HCT116 (cell line): ENCODE data around the gene GRIA4. TPM values are rescaled to one million over a fixed set of nuclear protein-coding genes. Genes with fewer than 3 reads are reported as not detected.

ENCODE experiments used
- ATAC-seq: fragments of 200-7000 bp; cut with Tn5 transposase; 2 replicates; pipeline ENCODE4 v1.9.1; 2020; ENCODE audit warnings: mild to moderate bottlenecking, moderate library complexity
- BruUV-seq: library from RNA; stranded (reverse); fragments of 400-500 nt; replicated peaks from 2 replicates; lab custom pipeline; 2021; lab: Mats Ljungman, UMichigan
- CTCF ChIA-PET: fragments of 300-600 bp; sonication (Branson Sonifier 250); formaldehyde crosslinking; loops from one replicate; lab custom pipeline; 2021; ENCODE audit warnings: antibody characterized with exemption; lab: Charles Lee
- POLR2A ChIA-PET: fragments of 300-600, 350-600 bp; sonication (Branson Sonifier 250); formaldehyde crosslinking; loops from one replicate; lab custom pipeline; 2021; ENCODE audit warnings: antibody characterized with exemption; lab: Charles Lee
- RAD21 ChIA-PET, 2 experiments: fragments of 300-600 bp; sonication (Branson Sonifier 250); formaldehyde crosslinking; loops; one replicate each; lab custom pipeline; 2023; ENCODE audit warnings: low total read pairs in 2 of 2; ENCODE audit not compliant: uncharacterized antibody in 2 of 2, unreplicated experiment in 2 of 2, low non-redundant PET in 1 of 2; lab: Charles Lee
- DNase-seq: peaks from one replicate; pipeline ENCODE4 v3.0.0-alpha.2; 2010; ENCODE audit warnings: low read depth, low spot score
- H2AFZ ChIP-seq: fragments of 200-600 bp; shearing (Covaris generic), sonication (generic); 2 replicates; pipeline ENCODE4 v1.6.1; 2017; ENCODE audit warnings: low read depth, mixed run types, mixed read lengths, antibody characterized with exemption, low read length; ENCODE audit not compliant: poor library complexity, severe bottlenecking
- H3K27ac ChIP-seq: 2 replicates; pipeline ENCODE4 v1.5.1; 2012; ENCODE audit warnings: low read depth, low read length
- H3K27me3 ChIP-seq: fragments of 200-600 bp; sonication (generic); 2 replicates; pipeline ENCODE4 v1.6.1; 2016; ENCODE audit warnings: mixed run types, low read length, mixed read lengths; ENCODE audit not compliant: insufficient read depth
- H3K36me3 ChIP-seq, 2 experiments: fragments of 200-500 bp in 1 of 2; fragments of 200-600 bp in 1 of 2; sonication (Bioruptor generic) in 1 of 2; sonication (generic) in 1 of 2; 2 replicates each; pipeline versions ENCODE4 v1.5.1 to v1.6.1; 2014 to 2016; ENCODE audit warnings: low read length in 2 of 2, inconsistent platforms in 1 of 2, mixed read lengths in 1 of 2, mixed run types in 1 of 2; ENCODE audit not compliant: insufficient read depth in 2 of 2, control insufficient read depth in 1 of 2
- H3K4me1 ChIP-seq, 2 experiments: fragments of 200-600 bp in 1 of 2; sonication (generic) in 1 of 2; 2 replicates each; pipeline versions ENCODE4 v1.5.1 to v1.6.1; 2012 to 2017; ENCODE audit warnings: low read length in 2 of 2, inconsistent platforms in 1 of 2, mild to moderate bottlenecking in 1 of 2, mixed read lengths in 1 of 2, mixed run types in 1 of 2, moderate library complexity in 1 of 2; ENCODE audit not compliant: insufficient read depth in 2 of 2, control insufficient read depth in 1 of 2
- H3K4me2 ChIP-seq: fragments of 200-600 bp; sonication (generic); 2 replicates; pipeline ENCODE4 v1.6.1; 2017; ENCODE audit warnings: mixed run types, low read length, mixed read lengths
- H3K4me3 ChIP-seq, 2 experiments: fragments of 200-600 bp in 1 of 2; sonication (generic) in 1 of 2; replicated peaks in 1 of 2; 2 replicates each; pipeline ENCODE4 v1.5.1; 2011 to 2016; ENCODE audit warnings: low read length in 2 of 2, control low read depth in 1 of 2, low read depth in 1 of 2, mild to moderate bottlenecking in 1 of 2, mixed read lengths in 1 of 2, mixed run types in 1 of 2
- H3K79me2 ChIP-seq: fragments of 200-600 bp; sonication (generic); 2 replicates; pipeline ENCODE4 v1.6.1; 2017; ENCODE audit warnings: mild to moderate bottlenecking, mixed run types, low read length, moderate library complexity, mixed read lengths; ENCODE audit not compliant: insufficient read depth
- H3K9ac ChIP-seq: fragments of 200-600 bp; sonication (generic); 2 replicates; pipeline ENCODE4 v1.6.1; 2016; ENCODE audit warnings: low read length, mixed read lengths
- H3K9me2 ChIP-seq: fragments of 200-600 bp; sonication (generic), shearing (Covaris generic); 2 replicates; pipeline ENCODE4 v1.6.1; 2017; ENCODE audit warnings: mixed run types, mild to moderate bottlenecking, moderate library complexity; ENCODE audit not compliant: insufficient read depth
- H3K9me3 ChIP-seq, 2 experiments: fragments of 200-500 bp in 1 of 2; fragments of 200-600 bp in 1 of 2; sonication (Bioruptor generic) in 1 of 2; sonication (generic) in 1 of 2; 2 replicates each; pipeline ENCODE4 v1.6.1; 2014 to 2017; ENCODE audit warnings: low read length in 2 of 2, mixed read lengths in 2 of 2, inconsistent platforms in 1 of 2, low read depth in 1 of 2, mild to moderate bottlenecking in 1 of 2, mixed run types in 1 of 2, moderate library complexity in 1 of 2; ENCODE audit not compliant: control insufficient read depth in 1 of 2, insufficient read depth in 1 of 2
- H4K20me1 ChIP-seq: fragments of 200-600 bp; sonication (generic), shearing (Covaris generic); 2 replicates; pipeline ENCODE4 v1.6.1; 2017; ENCODE audit warnings: mixed run types, mild to moderate bottlenecking, moderate library complexity; ENCODE audit not compliant: insufficient read depth
- CBX3 ChIP-seq: IDR thresholded peaks from 2 replicates; pipeline ENCODE4 v1.6.1; 2012; ENCODE audit warnings: low read depth
- EZH2 ChIP-seq: fragments of 200-600 bp; sonication (generic); IDR thresholded peaks from 2 replicates; pipeline ENCODE4 v1.6.1; 2017; ENCODE audit warnings: antibody characterized with exemption, mixed run types
- FOSL1 ChIP-seq: IDR thresholded peaks from 2 replicates; pipeline ENCODE4 v1.6.1; 2012; ENCODE audit warnings: low read depth
- POLR2AphosphoS5 ChIP-seq: IDR thresholded peaks from 2 replicates; pipeline ENCODE4 v1.6.1; 2011; ENCODE audit warnings: mild to moderate bottlenecking, low read depth, low read length, moderate library complexity
- SIN3A ChIP-seq: IDR thresholded peaks from 2 replicates; pipeline ENCODE4 v1.6.1; 2012; ENCODE audit warnings: low read depth
- SP1 ChIP-seq: IDR thresholded peaks from 2 replicates; pipeline ENCODE4 v1.6.1; 2012; ENCODE audit warnings: low read depth
- YY1 ChIP-seq: IDR thresholded peaks from 2 replicates; pipeline ENCODE4 v1.6.1; 2011; ENCODE audit warnings: low read length, low read depth, moderate library complexity, mild to moderate bottlenecking; ENCODE audit not compliant: insufficient replicate concordance; ENCODE audit errors: extremely low read depth
- intact Hi-C: fragments of 100-400 bp; cut with micrococcal nuclease; formaldehyde crosslinking; loops from 2 replicates; pipeline ENCODE4 v1.10.0; 2022
- total RNA-seq: library from RNA; stranded (reverse); gene quantifications from one replicate; pipeline ENCODE4 v1.2.1, GENCODE V29; 2021; ENCODE audit not compliant: unreplicated experiment
- TF ChIP-seq, protein P1 (sequence below): IDR thresholded peaks from 2 replicates; pipeline ENCODE4 v1.6.1; 2012
- TF ChIP-seq, protein P2 (sequence below), 3 experiments: fragments of 200-600 bp in 1 of 3; sonication (generic) in 1 of 3; IDR thresholded peaks in 2 of 3; conservative IDR thresholded peaks in 1 of 3; 2 replicates each; pipeline ENCODE4 v1.5.1; 2012 to 2017; ENCODE audit warnings: low read depth in 2 of 3, low read length in 2 of 3, antibody characterized with exemption in 1 of 3, borderline replicate concordance in 1 of 3, control low read depth in 1 of 3, mild to moderate bottlenecking in 1 of 3, mixed read lengths in 1 of 3, mixed run types in 1 of 3, moderate library complexity in 1 of 3; ENCODE audit not compliant: insufficient read depth in 1 of 3

The GRIA4 gene
- total RNA-seq, 1 experiment from 2014 or later, result not detected

DNA sequence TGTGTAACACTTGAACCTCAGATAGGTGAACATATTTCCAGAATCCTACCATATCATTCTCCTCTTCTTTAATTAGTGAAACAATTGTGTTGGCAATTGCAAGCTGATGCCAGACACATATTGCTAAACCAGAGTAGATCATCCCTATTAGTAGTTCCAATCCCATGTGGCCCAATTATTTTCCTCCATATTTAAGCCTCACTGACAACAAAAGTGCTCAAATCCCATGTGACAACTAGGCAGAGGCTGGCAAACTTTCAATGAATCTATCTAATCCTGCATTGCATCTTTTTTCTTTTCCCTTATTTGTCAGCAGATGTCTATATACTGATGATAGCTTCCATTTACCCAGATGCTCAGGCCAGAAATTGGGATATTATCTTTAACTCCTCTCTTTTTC is 90.4 kb downstream of the GRIA4 start (continued):
- TF ChIP-seq, protein P1, sequence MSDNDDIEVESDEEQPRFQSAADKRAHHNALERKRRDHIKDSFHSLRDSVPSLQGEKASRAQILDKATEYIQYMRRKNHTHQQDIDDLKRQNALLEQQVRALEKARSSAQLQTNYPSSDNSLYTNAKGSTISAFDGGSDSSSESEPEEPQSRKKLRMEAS, result no peak
- TF ChIP-seq EZH2, result no peak
- no peak for TF ChIP-seq SP1
- no peak for TF ChIP-seq POLR2AphosphoS5
- TF ChIP-seq CBX3, result no peak
- TF ChIP-seq FOSL1, result no peak
- TF ChIP-seq, protein P2, sequence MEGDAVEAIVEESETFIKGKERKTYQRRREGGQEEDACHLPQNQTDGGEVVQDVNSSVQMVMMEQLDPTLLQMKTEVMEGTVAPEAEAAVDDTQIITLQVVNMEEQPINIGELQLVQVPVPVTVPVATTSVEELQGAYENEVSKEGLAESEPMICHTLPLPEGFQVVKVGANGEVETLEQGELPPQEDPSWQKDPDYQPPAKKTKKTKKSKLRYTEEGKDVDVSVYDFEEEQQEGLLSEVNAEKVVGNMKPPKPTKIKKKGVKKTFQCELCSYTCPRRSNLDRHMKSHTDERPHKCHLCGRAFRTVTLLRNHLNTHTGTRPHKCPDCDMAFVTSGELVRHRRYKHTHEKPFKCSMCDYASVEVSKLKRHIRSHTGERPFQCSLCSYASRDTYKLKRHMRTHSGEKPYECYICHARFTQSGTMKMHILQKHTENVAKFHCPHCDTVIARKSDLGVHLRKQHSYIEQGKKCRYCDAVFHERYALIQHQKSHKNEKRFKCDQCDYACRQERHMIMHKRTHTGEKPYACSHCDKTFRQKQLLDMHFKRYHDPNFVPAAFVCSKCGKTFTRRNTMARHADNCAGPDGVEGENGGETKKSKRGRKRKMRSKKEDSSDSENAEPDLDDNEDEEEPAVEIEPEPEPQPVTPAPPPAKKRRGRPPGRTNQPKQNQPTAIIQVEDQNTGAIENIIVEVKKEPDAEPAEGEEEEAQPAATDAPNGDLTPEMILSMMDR (IDR thresholded peaks at IDR 0.05 in 2 of 3, conservative IDR thresholded peaks at IDR 0.05 in 1 of 3; ENCODE audit: borderline replicate concordance in 1 of 3, insufficient read depth in 1 of 3, low read depth in 2 of 3, low read length in 2 of 3), result no peak
- no peak for TF ChIP-seq YY1

DNA sequence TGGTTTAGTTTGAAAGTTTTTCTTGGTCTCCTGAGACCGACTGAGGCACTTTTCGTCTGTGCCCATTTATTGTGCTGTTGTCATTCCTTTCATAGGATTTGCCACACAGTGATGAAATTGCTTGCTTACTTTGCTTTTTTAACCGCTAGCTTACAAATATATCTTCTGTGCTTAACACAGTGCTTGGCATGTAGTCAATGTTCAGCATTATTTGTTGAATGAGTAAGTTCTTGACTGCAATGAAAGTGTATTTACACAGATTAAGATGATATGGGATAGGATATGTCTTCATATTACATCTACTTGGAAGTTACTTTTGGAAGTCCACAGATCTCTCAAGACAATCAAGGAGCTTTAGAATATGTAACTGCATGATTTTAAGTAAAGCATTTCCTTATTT is 91.2 kb downstream of the GRIA4 start:
- RAD21 ChIA-PET, result no interaction called here
- Histone ChIP-seq H4K20me1 (no peaks in the 10 kb centered on the region), H3K4me3 (no peak overlapping the region), H3K4me1 (no peaks in the 10 kb centered on the region), H3K4me2 (no peak overlapping the region), H3K36me3 (no peaks in the 10 kb centered on the region), H3K9ac (no peak overlapping the region), H3K27me3 (no peaks in the 10 kb centered on the region), H3K79me2 (no peaks in the 10 kb centered on the region), H3K9me2 (no peaks in the 10 kb centered on the region), H3K9me3 (no peaks in the 10 kb centered on the region), H3K27ac (no peak overlapping the region), H2AFZ (no peak overlapping the region)
- no peak for ATAC-seq
- DNase-seq, result no peak
- no peak for TF ChIP-seq SIN3A
- intact Hi-C loops, result no loop called here
- no TSS peak for BruUV-seq
- POLR2A ChIA-PET, result no interaction called here
- CTCF ChIA-PET, result no interaction called here
